Calu3 (cell line): Measurements from ENCODE around the gene ADCY5. TPM values are rescaled to one million over a fixed set of nuclear protein-coding genes. Genes with fewer than 3 reads are reported as not detected.

Experiments
- BruUV-seq: library from RNA; stranded (reverse); fragments of 400-500 nt; replicated peaks from 2 replicates; lab custom pipeline; 2021; lab: Mats Ljungman, UMichigan
- CTCF ChIA-PET: fragments of 300-600 bp; sonication (Branson Sonifier 250); formaldehyde crosslinking; loops from one replicate; lab custom pipeline; 2022; ENCODE audit warnings: antibody characterized with exemption; lab: Charles Lee
- DNase-seq: peaks from one replicate; pipeline ENCODE4 v3.0.0; 2022
- H3K27ac Mint-ChIP-seq: one replicate; pipeline ENCODE4 v1.8.0; 2022; ENCODE audit warnings: mixed read lengths; ENCODE audit not compliant: unreplicated experiment
- H3K27me3 Mint-ChIP-seq: one replicate; pipeline ENCODE4 v1.8.0; 2022; ENCODE audit warnings: mixed read lengths; ENCODE audit not compliant: unreplicated experiment
- H3K36me3 Mint-ChIP-seq: one replicate; pipeline ENCODE4 v1.8.0; 2022; ENCODE audit warnings: mild to moderate bottlenecking, moderate library complexity, mixed read lengths; ENCODE audit not compliant: insufficient read depth, unreplicated experiment
- H3K4me1 Mint-ChIP-seq: one replicate; pipeline ENCODE4 v1.8.0; 2022; ENCODE audit warnings: mild to moderate bottlenecking, low read depth, mixed read lengths; ENCODE audit not compliant: unreplicated experiment
- H3K4me3 Mint-ChIP-seq: one replicate; pipeline ENCODE4 v1.8.0; 2022; ENCODE audit warnings: mild to moderate bottlenecking, low read depth, moderate library complexity, mixed read lengths; ENCODE audit not compliant: unreplicated experiment
- H3K9me3 Mint-ChIP-seq: one replicate; pipeline ENCODE4 v1.8.0; 2022; ENCODE audit warnings: low read depth, mixed read lengths; ENCODE audit not compliant: unreplicated experiment
- CTCF ChIP-seq: fragments of 200-600 bp; IDR thresholded peaks from one replicate; pipeline ENCODE4 v1.8.0; 2022; ENCODE audit warnings: antibody characterized with exemption; ENCODE audit not compliant: unreplicated experiment
- intact Hi-C: fragments of 100-400 bp; cut with micrococcal nuclease; formaldehyde crosslinking; loops from one replicate; pipeline ENCODE4 v1.10.0; 2022; ENCODE audit not compliant: unreplicated experiment
- total RNA-seq: library from RNA; stranded (reverse); gene quantifications from 2 replicates; pipeline ENCODE4 v1.2.3, GENCODE V29; 2022

The ADCY5 gene
- total RNA-seq, 1 experiment from 2014 or later = 2.5 TPM

- Mint-ChIP-seq H3K4me3 (no peak overlapping the region), H3K9me3 (no peaks in the 10 kb centered on the region), H3K27ac (no peak overlapping the region), H3K4me1 (peaks cover 12% of the 10 kb centered on the region), H3K36me3 (peaks cover 5% of the 10 kb centered on the region), H3K27me3 (peaks cover 59% of the 10 kb centered on the region)
- no TSS peak for BruUV-seq
- TF ChIP-seq CTCF = no peak
- CTCF ChIA-PET = no interaction called here
- no peak for DNase-seq
- intact Hi-C loops = no loop called here
These were observed 153.0 kb downstream of the ADCY5 start for GRCh38 chr3:123295901-123296250.

GRCh38 chr3:123295171-123295900 lies 153.6 kb downstream of the ADCY5 start:
- no peak overlapping the region for H3K4me3 Mint-ChIP-seq
- H3K27me3 Mint-ChIP-seq = peaks cover 65% of the 10 kb centered on the region
- no peaks in the 10 kb centered on the region for H3K9me3 Mint-ChIP-seq
- TF ChIP-seq CTCF = no peak
- H3K4me1 Mint-ChIP-seq = peaks cover 12% of the 10 kb centered on the region
- intact Hi-C loops = no loop called here
- no TSS peak for BruUV-seq
- peaks cover 8% of the 10 kb centered on the region for H3K36me3 Mint-ChIP-seq
- CTCF ChIA-PET = no interaction called here
- DNase-seq = no peak
- H3K27ac Mint-ChIP-seq = no peak overlapping the region

GRCh38 chr3:123294296-123294938 lies 154.5 kb downstream of the ADCY5 start:
- intact Hi-C loops = no loop called here
- CTCF ChIA-PET = no interaction called here
- Mint-ChIP-seq H3K9me3 (no peaks in the 10 kb centered on the region), H3K4me1 (peaks cover 11% of the 10 kb centered on the region), H3K4me3 (no peak overlapping the region), H3K27ac (no peak overlapping the region), H3K27me3 (peaks cover 74% of the 10 kb centered on the region), H3K36me3 (peaks cover 12% of the 10 kb centered on the region)
- no peak for TF ChIP-seq CTCF
- no TSS peak for BruUV-seq
- no peak for DNase-seq

GRCh38 chr3:123292321-123293310 lies 156.3 kb downstream of the ADCY5 start:
- intact Hi-C loops = no loop called here
- Mint-ChIP-seq H3K4me1 (no peaks in the 10 kb centered on the region), H3K9me3 (no peaks in the 10 kb centered on the region), H3K4me3 (no peak overlapping the region), H3K27ac (no peak overlapping the region), H3K27me3 (peaks cover 75% of the 10 kb centered on the region), H3K36me3 (peaks cover 12% of the 10 kb centered on the region)
- no peak for TF ChIP-seq CTCF
- CTCF ChIA-PET = no interaction called here
- no peak for DNase-seq
- no TSS peak for BruUV-seq
